Thoracic aorta (tissue), 2 donors: ENCODE measurements around the gene SOX5. TPM values are rescaled to one million over a fixed set of nuclear protein-coding genes. Genes with fewer than 3 reads are reported as not detected.

Experiments
- ATAC-seq: fragments of 150-250 bp; one replicate; pipeline ENCODE4 v1.8.0; 2017; ENCODE audit warnings: low read depth; ENCODE audit not compliant: insufficient number of reproducible peaks, low FRiP score
- DNase-seq: peaks from one replicate; pipeline ENCODE4 v3.0.0-alpha.2; 2020; ENCODE audit warnings: low spot score
- H3K27ac ChIP-seq, 2 donors: fragments of 200-600 bp; sonication (generic); 1 replicate in 1 of 2; 2 replicates in 1 of 2; pipeline ENCODE4 v1.5.1; 2016; ENCODE audit warnings: mild to moderate bottlenecking in 2 of 2, moderate library complexity in 2 of 2
- H3K27me3 ChIP-seq: fragments of 200-600 bp; sonication (generic); replicated peaks from 2 replicates; pipeline ENCODE4 v1.6.0; 2016; ENCODE audit warnings: mild to moderate bottlenecking; ENCODE audit not compliant: insufficient read depth
- H3K36me3 ChIP-seq: fragments of 200-600 bp; sonication (generic); one replicate; pipeline ENCODE4 v1.5.1; 2016
- H3K4me1 ChIP-seq, 2 donors: fragments of 200-600 bp; sonication (generic); 1 replicate in 1 of 2; 2 replicates in 1 of 2; pipeline versions ENCODE4 v1.5.1 to v1.6.0; 2016; ENCODE audit warnings: low read depth in 2 of 2, mild to moderate bottlenecking in 1 of 2; ENCODE audit not compliant: control insufficient read depth in 1 of 2
- H3K4me3 ChIP-seq: fragments of 200-600 bp; sonication (generic); 2 replicates; pipeline ENCODE4 v1.5.1; 2016; ENCODE audit warnings: mild to moderate bottlenecking
- H3K9me3 ChIP-seq: fragments of 200-600 bp; sonication (generic); 2 replicates; pipeline ENCODE4 v1.5.1; 2016
- total RNA-seq, 2 donors: library from RNA; depleted of rRNA; stranded (reverse); fragments of >200 nt; gene quantifications; one replicate each; pipeline versions ENCODE4 v1.1.0 to v1.2.3, GENCODE V29; 2016
- TF ChIP-seq, protein P1 (sequence below): fragments of 200-600 bp; sonication (generic); IDR thresholded peaks from one replicate; pipeline ENCODE4 v1.5.1; 2019; ENCODE audit warnings: antibody characterized with exemption

SOX5 gene
- total RNA-seq = 10 to 100 TPM; 36.8 to 37.0 TPM

DNA sequence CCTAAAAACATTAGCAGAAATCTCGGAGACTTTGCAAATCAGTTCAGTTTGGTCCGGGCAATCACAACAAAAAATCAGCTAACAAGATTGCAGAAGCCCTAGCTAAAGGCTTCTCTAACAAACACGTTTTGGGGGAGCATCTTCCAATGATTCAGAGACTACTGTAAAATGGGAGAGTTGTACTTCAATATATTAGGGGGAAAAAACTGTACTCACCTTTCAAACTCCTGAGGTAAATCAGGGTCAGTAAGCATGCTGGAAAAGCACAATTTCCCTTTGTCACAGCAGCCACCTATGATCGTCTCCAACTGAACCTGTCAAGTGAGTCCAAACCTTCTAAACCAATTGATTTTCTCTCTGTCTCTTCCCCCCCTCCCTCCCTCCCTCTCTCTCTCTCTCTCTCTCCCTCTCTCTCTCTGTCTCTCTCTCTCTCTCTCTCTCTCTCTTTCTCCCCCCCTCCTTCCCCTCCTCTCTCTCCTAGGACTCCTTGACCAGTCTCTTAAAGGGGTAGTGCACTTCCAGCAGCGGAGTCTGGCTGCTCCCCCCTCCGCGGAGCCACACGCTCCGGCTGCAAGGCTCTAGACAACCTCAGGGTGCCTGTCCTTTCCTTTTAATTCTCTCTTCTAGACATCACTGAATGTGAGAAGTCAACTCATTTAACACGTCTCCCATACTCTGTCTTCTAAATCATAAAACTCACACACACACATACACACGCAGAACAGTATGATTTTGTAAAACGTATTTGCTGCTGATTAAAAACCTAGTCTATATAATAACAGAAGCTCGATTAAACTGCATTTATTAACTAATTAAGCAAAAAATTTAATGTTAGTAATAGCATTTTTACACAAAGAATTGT, at the start of gene SOX5:
TSS of gene SOX5 (minus strand) at position 323 of the 862 bp plus-strand sequence. CDS start at position 254, 69 bp downstream.
- Histone ChIP-seq H3K4me3 (peak within 1 kb of the TSS; percentile 74), H3K9me3 (no peaks in the 10 kb centered on the region), H3K27me3 (no peaks in the 10 kb centered on the region), H3K4me1 (peaks cover 10 to 33% of the 10 kb centered on the region in 2 donors), H3K27ac (peak within 1 kb of the TSS in 1 of 2 donors; percentile 34), H3K36me3 (no peaks in the 10 kb centered on the region)
- DNase-seq (no peak), ATAC-seq (peak; percentile 52)
- TF ChIP-seq, protein P1, sequence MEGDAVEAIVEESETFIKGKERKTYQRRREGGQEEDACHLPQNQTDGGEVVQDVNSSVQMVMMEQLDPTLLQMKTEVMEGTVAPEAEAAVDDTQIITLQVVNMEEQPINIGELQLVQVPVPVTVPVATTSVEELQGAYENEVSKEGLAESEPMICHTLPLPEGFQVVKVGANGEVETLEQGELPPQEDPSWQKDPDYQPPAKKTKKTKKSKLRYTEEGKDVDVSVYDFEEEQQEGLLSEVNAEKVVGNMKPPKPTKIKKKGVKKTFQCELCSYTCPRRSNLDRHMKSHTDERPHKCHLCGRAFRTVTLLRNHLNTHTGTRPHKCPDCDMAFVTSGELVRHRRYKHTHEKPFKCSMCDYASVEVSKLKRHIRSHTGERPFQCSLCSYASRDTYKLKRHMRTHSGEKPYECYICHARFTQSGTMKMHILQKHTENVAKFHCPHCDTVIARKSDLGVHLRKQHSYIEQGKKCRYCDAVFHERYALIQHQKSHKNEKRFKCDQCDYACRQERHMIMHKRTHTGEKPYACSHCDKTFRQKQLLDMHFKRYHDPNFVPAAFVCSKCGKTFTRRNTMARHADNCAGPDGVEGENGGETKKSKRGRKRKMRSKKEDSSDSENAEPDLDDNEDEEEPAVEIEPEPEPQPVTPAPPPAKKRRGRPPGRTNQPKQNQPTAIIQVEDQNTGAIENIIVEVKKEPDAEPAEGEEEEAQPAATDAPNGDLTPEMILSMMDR = peak; percentile 12

DNA sequence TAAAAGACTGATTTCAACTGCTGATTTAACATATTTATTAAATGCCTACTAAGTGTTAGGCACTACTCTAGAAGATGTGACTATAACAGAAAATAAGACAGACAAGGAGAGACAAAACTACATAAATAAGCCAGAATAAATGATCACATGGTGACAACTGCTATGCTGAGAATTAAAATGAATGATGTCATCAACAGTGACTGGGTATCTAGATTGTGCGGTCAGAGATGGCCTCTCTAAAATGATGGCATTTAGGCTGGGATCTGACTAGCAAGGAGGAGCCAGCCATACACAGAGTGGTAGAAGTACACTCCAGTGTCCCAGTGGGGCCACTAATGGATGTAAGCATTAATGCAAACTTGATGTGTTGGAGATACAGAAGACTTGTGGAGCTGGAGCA, 37.6 kb upstream of the SOX5 start:
- TF ChIP-seq, protein P1 = no peak
- Histone ChIP-seq H3K27me3 (no peaks in the 10 kb centered on the region), H3K4me1 (no peaks in the 10 kb centered on the region), H3K4me3 (no peak overlapping the region), H3K27ac (no peak overlapping the region), H3K36me3 (no peaks in the 10 kb centered on the region), H3K9me3 (no peaks in the 10 kb centered on the region)
- no peak for ATAC-seq
- DNase-seq = no peak

DNA sequence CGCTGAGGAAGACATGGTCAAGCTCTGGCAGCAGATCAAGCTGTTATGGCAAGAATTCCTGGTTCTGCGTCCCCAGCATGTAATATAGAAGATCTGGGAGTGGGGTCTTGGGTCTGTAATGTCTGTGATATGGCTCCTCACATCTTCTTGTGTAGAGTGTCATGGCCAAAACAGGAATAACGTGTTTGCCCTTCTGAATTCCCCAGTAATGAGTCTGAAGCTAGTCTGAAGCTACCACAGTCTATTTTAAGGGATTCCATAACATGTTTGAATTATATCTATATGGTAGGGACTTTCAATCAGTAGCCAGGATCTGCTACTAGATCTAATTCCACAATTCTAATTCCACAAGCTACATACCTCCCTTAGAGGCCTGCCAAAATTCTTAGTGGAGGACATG, 31.4 kb upstream of the SOX5 start:
- no peak overlapping the region for H3K27ac ChIP-seq
- H3K36me3 ChIP-seq = no peaks in the 10 kb centered on the region
- H3K4me3 ChIP-seq = no peak overlapping the region
- H3K9me3 ChIP-seq = no peaks in the 10 kb centered on the region
- TF ChIP-seq, protein P1 = no peak
- H3K4me1 ChIP-seq = no peaks in the 10 kb centered on the region
- H3K27me3 ChIP-seq = no peaks in the 10 kb centered on the region
- DNase-seq (no peak), ATAC-seq (no peak)

DNA sequence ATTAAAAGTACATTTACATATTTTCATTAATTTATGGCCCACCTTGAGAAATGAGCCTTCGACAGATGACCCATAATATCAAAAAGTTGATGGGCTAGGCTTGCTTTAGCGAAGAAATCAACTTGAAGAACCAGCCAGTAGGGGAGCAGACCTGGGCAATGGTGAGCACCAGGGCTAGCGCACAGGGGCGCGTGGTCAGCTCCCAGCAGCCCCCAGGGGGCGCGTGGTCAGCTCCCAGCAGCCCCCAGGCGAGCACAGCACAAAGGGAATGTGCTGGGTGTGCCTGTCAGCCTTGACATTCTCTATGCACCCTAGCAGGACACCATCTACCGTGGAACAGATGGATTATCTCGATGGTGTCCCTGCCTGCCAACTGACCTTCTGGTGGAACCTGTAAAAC, 15.3 kb upstream of the SOX5 start:
- no peaks in the 10 kb centered on the region for H3K27me3 ChIP-seq
- TF ChIP-seq, protein P1 = no peak

DNA sequence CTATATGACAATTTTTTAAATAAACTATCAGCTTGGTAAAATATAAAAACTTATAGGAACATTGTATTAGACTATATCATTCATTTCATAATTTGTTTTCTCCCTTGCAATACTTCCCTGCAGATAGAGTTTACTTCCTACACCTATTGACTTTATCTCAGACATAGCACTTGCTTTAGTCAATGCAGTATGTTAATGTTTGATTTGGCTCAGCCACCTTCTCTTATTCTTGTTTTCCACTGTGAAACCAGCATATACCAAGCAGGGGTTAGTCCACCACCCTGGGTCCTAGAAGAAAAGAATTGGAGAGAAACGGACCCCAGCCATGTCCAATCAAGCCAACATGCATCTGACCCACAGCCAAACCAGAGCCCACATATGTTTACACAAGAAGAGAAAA, 10.4 kb upstream of the SOX5 start:
- no peak for ATAC-seq
- TF ChIP-seq, protein P1 = no peak
- no peaks in the 10 kb centered on the region for H3K36me3 ChIP-seq

More for the DNA sequence above, 15.3 kb upstream of the SOX5 start:
- H3K27ac ChIP-seq = no peak overlapping the region
- DNase-seq (no peak), ATAC-seq (no peak)
- H3K36me3 ChIP-seq = no peaks in the 10 kb centered on the region
- no peaks in the 10 kb centered on the region for H3K9me3 ChIP-seq
- H3K4me3 ChIP-seq = no peak overlapping the region
- H3K4me1 ChIP-seq = no peaks in the 10 kb centered on the region

More for the DNA sequence above, 10.4 kb upstream of the SOX5 start:
- Histone ChIP-seq H3K27me3 (no peaks in the 10 kb centered on the region), H3K4me3 (no peak overlapping the region), H3K4me1 (no peaks in the 10 kb centered on the region), H3K9me3 (no peaks in the 10 kb centered on the region), H3K27ac (no peak overlapping the region)
- no peak for DNase-seq
